HepG2 (cell line): Measurements from ENCODE around the gene LCA5. TPM values are rescaled to one million over a fixed set of nuclear protein-coding genes. Genes with fewer than 3 reads are reported as not detected.
A peak's percentile ranks its signal among the peaks of the same experiment; 100 is the strongest.

ENCODE experiments used
- AGO2 ChIP-seq: fragments of 200-400 bp; formaldehyde crosslinking; optimal IDR thresholded peaks from 2 replicates; pipeline ENCODE3; 2017; ENCODE audit warnings: mild to moderate bottlenecking, low read depth, low read length, moderate library complexity
- BRD4 ChIP-seq: sonication (generic); formaldehyde crosslinking; IDR thresholded peaks from 2 replicates; pipeline ENCODE4 v1.4.0; 2020; ENCODE audit warnings: missing genetic modification reagents
- ELF3 ChIP-seq: IDR thresholded peaks from 2 replicates; pipeline ENCODE4 v1.6.1; 2016; ENCODE audit warnings: missing genetic modification reagents, missing compliant biosample characterization
- FOXO1 ChIP-seq: sonication (generic); formaldehyde crosslinking; IDR thresholded peaks from 2 replicates; pipeline ENCODE4 v1.4.0; 2020; ENCODE audit warnings: missing genetic modification reagents
- KDM4B ChIP-seq: sonication (generic); formaldehyde crosslinking; IDR thresholded peaks from 2 replicates; pipeline ENCODE4 v1.4.0; 2020; ENCODE audit warnings: missing genetic modification reagents
- MYC ChIP-seq: sonication (generic); formaldehyde crosslinking; IDR thresholded peaks from 2 replicates; pipeline ENCODE4 v1.9.0; 2021; ENCODE audit warnings: missing genetic modification reagents, borderline replicate concordance
- NPAS2 ChIP-seq: sonication (generic); formaldehyde crosslinking; IDR thresholded peaks from 2 replicates; pipeline ENCODE4 v1.8.0; 2022; ENCODE audit warnings: mild to moderate bottlenecking, missing genetic modification reagents, borderline replicate concordance
- RFX1 ChIP-seq: fragments of 450-650 bp; IDR thresholded peaks from 2 replicates; pipeline ENCODE4 v1.6.1; 2017
- STAG1 ChIP-seq: sonication (generic); formaldehyde crosslinking; IDR thresholded peaks from 2 replicates; pipeline ENCODE4 v1.4.0; 2020; ENCODE audit warnings: missing genetic modification reagents
- TAF1 ChIP-seq: sonication (generic); formaldehyde crosslinking; IDR thresholded peaks from 2 replicates; pipeline ENCODE4 v1.4.0; 2020; ENCODE audit warnings: missing genetic modification reagents
- ZFP62 ChIP-seq: sonication (generic); formaldehyde crosslinking; IDR thresholded peaks from 2 replicates; pipeline ENCODE4 v1.4.0; 2020; ENCODE audit warnings: missing genetic modification reagents
- ZNF180 ChIP-seq: sonication (generic); formaldehyde crosslinking; IDR thresholded peaks from 2 replicates; pipeline ENCODE4 v1.4.0; 2020; ENCODE audit warnings: low read depth, missing genetic modification reagents, borderline replicate concordance
- ZNF496 ChIP-seq: sonication (generic); formaldehyde crosslinking; IDR thresholded peaks from 2 replicates; pipeline ENCODE4 v1.8.1; 2023; ENCODE audit warnings: mild to moderate bottlenecking, moderate library complexity, missing genetic modification reagents; ENCODE audit not compliant: insufficient replicate concordance
- ZNF512B ChIP-seq: sonication (generic); formaldehyde crosslinking; IDR thresholded peaks from 2 replicates; pipeline ENCODE4 v1.5.1; 2020; ENCODE audit warnings: missing genetic modification reagents, mild to moderate bottlenecking, borderline replicate concordance
- ZNF563 ChIP-seq: sonication (generic); formaldehyde crosslinking; IDR thresholded peaks from 2 replicates; pipeline ENCODE4 v1.8.0; 2022; ENCODE audit warnings: mild to moderate bottlenecking, moderate library complexity, missing genetic modification reagents
- ZNF616 ChIP-seq: sonication (generic); formaldehyde crosslinking; IDR thresholded peaks from 2 replicates; pipeline ENCODE4 v1.5.0; 2020; ENCODE audit warnings: low read depth, mild to moderate bottlenecking, missing genetic modification reagents
- ZSCAN5A ChIP-seq: sonication (generic); formaldehyde crosslinking; IDR thresholded peaks from 2 replicates; pipeline ENCODE4 v1.8.0; 2022; ENCODE audit warnings: mild to moderate bottlenecking, missing genetic modification reagents, borderline replicate concordance
- polyA plus RNA-seq, 8 experiments: library from polyadenylated mRNA; depleted of rRNA in 3 of 8; stranded (reverse) in 7 of 8; unstranded in 1 of 8; fragments of >200 nt; fragmentation: Illumina TruSeq in 4 of 8; extraction: Trizol in 4 of 8; gene quantifications; 2 replicates each; pipeline versions ENCODE4 v1.2.1 to v1.2.3, GENCODE V29; 2011 to 2016; ENCODE audit warnings: low read depth in 4 of 8, missing spikeins in 1 of 8, mixed read lengths in 1 of 8; ENCODE audit not compliant: insufficient read depth in 1 of 8
- total RNA-seq, 5 experiments: library from RNA; depleted of rRNA; stranded (reverse); fragments of >200 nt; fragmentation: Illumina TruSeq; extraction: Trizol; gene quantifications; 2 replicates each; pipeline ENCODE4 v1.2.3, GENCODE V29; 2016; ENCODE audit warnings: low read depth in 1 of 5
- TF ChIP-seq, protein P1 (sequence below): IDR thresholded peaks from 2 replicates; pipeline ENCODE4 v1.6.1; 2016; ENCODE audit warnings: low read depth, missing genetic modification reagents, missing compliant biosample characterization

LCA5 gene
- total and polyA plus RNA-seq, 2 of the 13 experiments (the other 11 are each of a cell fraction or from before 2014, with no cell fraction given), result 0.84 to 4.6 TPM

DNA sequence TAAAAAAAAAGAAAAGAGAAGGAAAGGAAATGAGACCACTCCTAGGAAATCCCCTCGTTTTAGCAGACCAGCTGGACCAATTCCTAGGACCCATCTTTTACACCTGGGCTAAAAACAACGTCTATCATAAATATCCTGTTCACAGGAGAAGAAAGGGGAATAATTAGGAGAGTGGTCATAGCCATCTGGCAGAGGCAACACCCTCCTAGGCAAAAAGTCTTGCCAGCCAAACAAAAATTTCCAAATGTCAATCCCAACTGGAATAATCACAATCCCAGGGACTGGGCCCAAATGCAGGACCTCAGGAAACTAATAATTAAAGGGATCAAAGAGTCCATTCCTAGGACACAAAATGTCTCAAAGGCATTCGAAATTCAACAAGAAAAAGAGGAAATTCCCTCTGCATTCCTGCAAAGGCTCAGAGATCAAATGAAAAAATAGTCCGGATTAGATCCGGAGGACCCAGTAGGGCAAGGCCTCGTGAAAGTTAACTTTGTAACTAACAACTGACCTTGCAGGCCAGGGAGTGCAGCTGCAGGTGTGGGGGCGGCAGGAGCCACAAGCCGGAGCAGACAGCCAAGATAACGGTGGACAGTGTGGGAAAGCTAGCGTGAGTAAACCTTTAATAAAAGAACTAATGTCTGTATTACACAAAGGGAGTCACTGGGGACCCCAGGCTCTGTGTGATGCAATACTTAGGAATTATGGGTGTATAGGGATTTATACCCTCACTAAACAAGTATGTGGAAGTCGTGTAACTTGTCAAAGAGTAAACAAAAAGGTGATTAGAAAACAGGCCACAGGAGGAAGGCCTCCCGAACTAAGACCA, 11.7 kb downstream of the LCA5 start (continued):
- peak; percentile 58; the same call in 1 of the 2 replicates for TF ChIP-seq ZNF512B (CRISPR knock-in tag)
- TF ChIP-seq NPAS2 (CRISPR knock-in tag), result no peak
- peak; percentile 59 for TF ChIP-seq ELF3 (CRISPR knock-in tag)
- TF ChIP-seq ZFP62 (CRISPR knock-in tag), result no peak
- no peak for TF ChIP-seq RFX1
- peak; percentile 39; the same call in 1 of the 2 replicates for TF ChIP-seq ZSCAN5A (CRISPR knock-in tag)
- 0 out of 2 replicates have a peak, but pooled peaks have one; percentile 42 for TF ChIP-seq ZNF616 (CRISPR knock-in tag)
- no peak for TF ChIP-seq BRD4 (CRISPR knock-in tag)
- no peak; the same call in 1 of the 2 replicates for TF ChIP-seq MYC
- TF ChIP-seq, protein P1, sequence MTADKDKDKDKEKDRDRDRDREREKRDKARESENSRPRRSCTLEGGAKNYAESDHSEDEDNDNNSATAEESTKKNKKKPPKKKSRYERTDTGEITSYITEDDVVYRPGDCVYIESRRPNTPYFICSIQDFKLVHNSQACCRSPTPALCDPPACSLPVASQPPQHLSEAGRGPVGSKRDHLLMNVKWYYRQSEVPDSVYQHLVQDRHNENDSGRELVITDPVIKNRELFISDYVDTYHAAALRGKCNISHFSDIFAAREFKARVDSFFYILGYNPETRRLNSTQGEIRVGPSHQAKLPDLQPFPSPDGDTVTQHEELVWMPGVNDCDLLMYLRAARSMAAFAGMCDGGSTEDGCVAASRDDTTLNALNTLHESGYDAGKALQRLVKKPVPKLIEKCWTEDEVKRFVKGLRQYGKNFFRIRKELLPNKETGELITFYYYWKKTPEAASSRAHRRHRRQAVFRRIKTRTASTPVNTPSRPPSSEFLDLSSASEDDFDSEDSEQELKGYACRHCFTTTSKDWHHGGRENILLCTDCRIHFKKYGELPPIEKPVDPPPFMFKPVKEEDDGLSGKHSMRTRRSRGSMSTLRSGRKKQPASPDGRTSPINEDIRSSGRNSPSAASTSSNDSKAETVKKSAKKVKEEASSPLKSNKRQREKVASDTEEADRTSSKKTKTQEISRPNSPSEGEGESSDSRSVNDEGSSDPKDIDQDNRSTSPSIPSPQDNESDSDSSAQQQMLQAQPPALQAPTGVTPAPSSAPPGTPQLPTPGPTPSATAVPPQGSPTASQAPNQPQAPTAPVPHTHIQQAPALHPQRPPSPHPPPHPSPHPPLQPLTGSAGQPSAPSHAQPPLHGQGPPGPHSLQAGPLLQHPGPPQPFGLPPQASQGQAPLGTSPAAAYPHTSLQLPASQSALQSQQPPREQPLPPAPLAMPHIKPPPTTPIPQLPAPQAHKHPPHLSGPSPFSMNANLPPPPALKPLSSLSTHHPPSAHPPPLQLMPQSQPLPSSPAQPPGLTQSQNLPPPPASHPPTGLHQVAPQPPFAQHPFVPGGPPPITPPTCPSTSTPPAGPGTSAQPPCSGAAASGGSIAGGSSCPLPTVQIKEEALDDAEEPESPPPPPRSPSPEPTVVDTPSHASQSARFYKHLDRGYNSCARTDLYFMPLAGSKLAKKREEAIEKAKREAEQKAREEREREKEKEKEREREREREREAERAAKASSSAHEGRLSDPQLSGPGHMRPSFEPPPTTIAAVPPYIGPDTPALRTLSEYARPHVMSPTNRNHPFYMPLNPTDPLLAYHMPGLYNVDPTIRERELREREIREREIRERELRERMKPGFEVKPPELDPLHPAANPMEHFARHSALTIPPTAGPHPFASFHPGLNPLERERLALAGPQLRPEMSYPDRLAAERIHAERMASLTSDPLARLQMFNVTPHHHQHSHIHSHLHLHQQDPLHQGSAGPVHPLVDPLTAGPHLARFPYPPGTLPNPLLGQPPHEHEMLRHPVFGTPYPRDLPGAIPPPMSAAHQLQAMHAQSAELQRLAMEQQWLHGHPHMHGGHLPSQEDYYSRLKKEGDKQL (CRISPR knock-in tag), result 0 out of 2 replicates have a peak, but pooled peaks have one; percentile 17
- no peak for TF ChIP-seq AGO2
- TF ChIP-seq STAG1 (CRISPR knock-in tag), result no peak; the same call in 1 of the 2 replicates
- no peak for TF ChIP-seq ZNF563
- peak; percentile 38; the same call in 1 of the 2 replicates for TF ChIP-seq TAF1 (CRISPR knock-in tag)
- no peak for TF ChIP-seq ZNF180 (CRISPR knock-in tag)
- TF ChIP-seq FOXO1, result no peak
- no peak for TF ChIP-seq KDM4B (CRISPR knock-in tag)
- no peak for TF ChIP-seq ZNF496 (CRISPR knock-in tag)
